H1 (cell line): Measurements from ENCODE around the gene SNRPD3. TPM values are rescaled to one million over a fixed set of nuclear protein-coding genes. Genes with fewer than 3 reads are reported as not detected.

Experiments
- CTCF ChIA-PET: fragments of 300-600 bp; sonication (Branson Sonifier 250); formaldehyde crosslinking; loops from one replicate; lab custom pipeline; 2021; ENCODE audit not compliant: partially characterized antibody; lab: Charles Lee
- POLR2A ChIA-PET: fragments of 300-600 bp; sonication (Branson Sonifier 250); formaldehyde crosslinking; loops from one replicate; lab custom pipeline; 2021; ENCODE audit warnings: inconsistent platforms; ENCODE audit not compliant: partially characterized antibody; lab: Charles Lee
- DNase-seq, 2 experiments: peaks; one replicate each; pipeline versions ENCODE4 v3.0.0 to v3.0.0-alpha.2; 2010 to 2022; ENCODE audit warnings: low spot score in 2 of 2, low read depth in 1 of 2, mixed read lengths in 1 of 2
- FAIRE-seq: peaks from 2 replicates; lab custom pipeline; 2011; peaks lifted over from hg19 to GRCh38; lab: Jason Lieb, UNC
- H2AFZ ChIP-seq: 2 replicates; pipeline ENCODE4 v1.8.1; 2012; ENCODE audit warnings: low read length, inconsistent platforms
- H2AK5ac ChIP-seq: 2 replicates; pipeline ENCODE4 v1.6.1; 2013; ENCODE audit warnings: low read depth, low read length
- H2BK120ac ChIP-seq: replicated peaks from 2 replicates; pipeline ENCODE3; 2013; ENCODE audit warnings: low read depth, low read length, inconsistent platforms
- H2BK12ac ChIP-seq: 2 replicates; pipeline ENCODE4 v1.6.1; 2013; ENCODE audit warnings: low read depth, low read length
- H2BK15ac ChIP-seq: 2 replicates; pipeline ENCODE4 v1.6.1; 2013; ENCODE audit warnings: low read length
- H2BK20ac ChIP-seq: 2 replicates; pipeline ENCODE4 v1.6.1; 2013; ENCODE audit warnings: low read length
- H2BK5ac ChIP-seq: 2 replicates; pipeline ENCODE4 v1.6.1; 2013; ENCODE audit warnings: low read depth, low read length
- H3K14ac ChIP-seq: 2 replicates; pipeline ENCODE4 v1.6.1; 2013; ENCODE audit warnings: inconsistent platforms; ENCODE audit not compliant: insufficient read length
- H3K18ac ChIP-seq: 2 replicates; pipeline ENCODE4 v1.6.1; 2013; ENCODE audit warnings: low read length; ENCODE audit errors: extremely low read depth
- H3K23ac ChIP-seq: 2 replicates; pipeline ENCODE4 v1.6.1; 2013; ENCODE audit warnings: inconsistent platforms; ENCODE audit not compliant: insufficient read length
- H3K23me2 ChIP-seq: 2 replicates; pipeline ENCODE4 v1.6.1; 2013; ENCODE audit warnings: low read depth, low read length
- H3K27ac ChIP-seq: 2 replicates; pipeline ENCODE4 v1.6.1; 2011; ENCODE audit warnings: low read depth, low read length, inconsistent platforms
- H3K27me3 ChIP-seq, 4 experiments: replicated peaks in 1 of 4; 1 replicate in 1 of 4; 2 replicates in 3 of 4; pipeline versions ENCODE4 v1.6.1 to v1.8.1; 2011 to 2013; ENCODE audit warnings: low read length in 3 of 4, mild to moderate bottlenecking in 3 of 4, inconsistent platforms in 2 of 4, mixed read lengths in 2 of 4, moderate library complexity in 1 of 4; ENCODE audit not compliant: control insufficient read depth in 3 of 4, insufficient read depth in 3 of 4; ENCODE audit errors: extremely low read depth in 1 of 4
- H3K36me3 ChIP-seq, 4 experiments: 2 replicates each; pipeline versions ENCODE4 v1.6.1 to v1.8.1; 2011 to 2013; ENCODE audit warnings: mild to moderate bottlenecking in 4 of 4, low read length in 3 of 4, moderate library complexity in 2 of 4, control low read depth in 1 of 4, inconsistent platforms in 1 of 4; ENCODE audit not compliant: insufficient read depth in 4 of 4, control insufficient read depth in 2 of 4
- H3K4ac ChIP-seq: replicated peaks from 2 replicates; pipeline ENCODE3; 2013; ENCODE audit warnings: low read length, low read depth, mixed read lengths, inconsistent platforms; ENCODE audit not compliant: insufficient read length
- H3K4me1 ChIP-seq, 4 experiments: replicated peaks in 1 of 4; 1 replicate in 1 of 4; 2 replicates in 3 of 4; pipeline versions ENCODE4 v1.6.1 to v1.8.1; 2011 to 2013; ENCODE audit warnings: low read length in 3 of 4, inconsistent platforms in 2 of 4, mixed read lengths in 1 of 4; ENCODE audit not compliant: insufficient read depth in 4 of 4, control insufficient read depth in 3 of 4
- H3K4me2 ChIP-seq, 2 experiments: 2 replicates each; pipeline versions ENCODE4 v1.6.1 to v1.8.1; 2011 to 2013; ENCODE audit warnings: low read depth in 2 of 2, low read length in 2 of 2, control low read depth in 1 of 2, inconsistent platforms in 1 of 2, mild to moderate bottlenecking in 1 of 2; ENCODE audit not compliant: insufficient read depth in 1 of 2
- H3K4me3 ChIP-seq, 4 experiments: fragments of 200-600, 300-600 bp in 1 of 4; sonication (generic), shearing (Covaris generic), sonication (Bioruptor Twin) in 1 of 4; 2 replicates each; pipeline versions ENCODE4 v1.5.1 to v1.8.1; 2011 to 2016; ENCODE audit warnings: low read length in 4 of 4, low read depth in 3 of 4, control low read depth in 2 of 4, inconsistent platforms in 2 of 4, mild to moderate bottlenecking in 2 of 4, mixed read lengths in 1 of 4, moderate library complexity in 1 of 4; ENCODE audit not compliant: insufficient read depth in 2 of 4; ENCODE audit errors: extremely low read depth in 1 of 4
- H3K56ac ChIP-seq: replicated peaks from 2 replicates; pipeline ENCODE3; 2013; ENCODE audit warnings: low read depth, mild to moderate bottlenecking, mixed read lengths, low read length, inconsistent platforms; ENCODE audit not compliant: insufficient read length
- H3K79me1 ChIP-seq: 2 replicates; pipeline ENCODE4 v1.6.1; 2013; ENCODE audit warnings: low read depth, low read length, control low read depth
- H3K79me2 ChIP-seq, 2 experiments: 2 replicates each; pipeline versions ENCODE4 v1.6.1 to v1.8.1; 2012 to 2013; ENCODE audit warnings: low read length in 2 of 2, mild to moderate bottlenecking in 2 of 2, inconsistent platforms in 1 of 2; ENCODE audit not compliant: insufficient read depth in 2 of 2, control insufficient read depth in 1 of 2
- H3K9ac ChIP-seq, 4 experiments: replicated peaks in 1 of 4; 1 replicate in 1 of 4; 2 replicates in 3 of 4; pipeline versions ENCODE4 v1.6.1 to v1.8.1; 2011 to 2013; ENCODE audit warnings: low read depth in 3 of 4, low read length in 3 of 4, control low read depth in 2 of 4, mild to moderate bottlenecking in 2 of 4, moderate library complexity in 2 of 4, inconsistent platforms in 1 of 4; ENCODE audit errors: extremely low read depth in 1 of 4
- H3K9me3 ChIP-seq, 2 experiments: 2 replicates each; pipeline versions ENCODE4 v1.6.1 to v1.8.1; 2012 to 2013; ENCODE audit warnings: mild to moderate bottlenecking in 2 of 2, moderate library complexity in 2 of 2, control low read depth in 1 of 2, inconsistent platforms in 1 of 2, low read depth in 1 of 2, low read length in 1 of 2, mixed read lengths in 1 of 2; ENCODE audit not compliant: insufficient read depth in 2 of 2
- H4K20me1 ChIP-seq, 2 experiments: replicated peaks in 1 of 2; 2 replicates each; pipeline versions ENCODE3 to v1.8.1; 2011 to 2013; ENCODE audit warnings: inconsistent platforms in 2 of 2, low read length in 2 of 2, mild to moderate bottlenecking in 1 of 2; ENCODE audit not compliant: insufficient read depth in 2 of 2, control insufficient read depth in 1 of 2
- H4K5ac ChIP-seq: 2 replicates; pipeline ENCODE4 v1.6.1; 2013; ENCODE audit warnings: low read length, low read depth, mixed read lengths, inconsistent platforms; ENCODE audit not compliant: insufficient read length
- H4K8ac ChIP-seq: 2 replicates; pipeline ENCODE4 v1.8.0; 2013; ENCODE audit warnings: mild to moderate bottlenecking, moderate library complexity, low read length, inconsistent platforms; ENCODE audit not compliant: insufficient read depth; ENCODE audit errors: extremely low read depth
- H4K91ac ChIP-seq: replicated peaks from 2 replicates; pipeline ENCODE3; 2013; ENCODE audit warnings: low read length, mixed read lengths, inconsistent platforms; ENCODE audit not compliant: insufficient read length
- CBX8 ChIP-seq: fragments of 300-800, 300-1000 bp; sonication (generic); IDR thresholded peaks from 2 replicates; pipeline ENCODE4 v1.7.1; 2016; ENCODE audit warnings: low read depth, low read length, borderline replicate concordance
- CTBP2 ChIP-seq: IDR thresholded peaks from 2 replicates; pipeline ENCODE4 v1.7.0; 2011; ENCODE audit warnings: borderline replicate concordance, mild to moderate bottlenecking, moderate library complexity, mixed read lengths, low read length; ENCODE audit not compliant: insufficient read depth, insufficient read length
- HDAC2 ChIP-seq, 2 experiments: fragments of 300-600 bp in 1 of 2; sonication (generic) in 1 of 2; IDR thresholded peaks; 2 replicates each; pipeline ENCODE4 v1.6.1; 2011 to 2012; ENCODE audit warnings: low read depth in 2 of 2, low read length in 2 of 2, mild to moderate bottlenecking in 2 of 2, moderate library complexity in 2 of 2, borderline replicate concordance in 1 of 2, inconsistent platforms in 1 of 2
- MAFK ChIP-seq: IDR thresholded peaks from 2 replicates; pipeline ENCODE4 v1.6.1; 2012; ENCODE audit warnings: low read depth, mild to moderate bottlenecking, improper control_type of control experiment, low read length
- RXRA ChIP-seq: IDR thresholded peaks from 2 replicates; pipeline ENCODE4 v1.6.1; 2011; ENCODE audit warnings: low read depth, mild to moderate bottlenecking, low read length, moderate library complexity; ENCODE audit not compliant: insufficient read depth
- SRF ChIP-seq: IDR thresholded peaks from 2 replicates; pipeline ENCODE4 v1.6.1; 2011; ENCODE audit warnings: mild to moderate bottlenecking, low read depth, low read length, moderate library complexity
- ZNF274 ChIP-seq: IDR thresholded peaks from 2 replicates; pipeline ENCODE4 v1.7.0; 2012; ENCODE audit warnings: low read length, borderline replicate concordance; ENCODE audit errors: extremely low read depth
- WGBS, 2 experiments: shearing (Covaris generic) in 1 of 2; methylation state at CpG; one replicate each; pipeline versions ENCODE4 v1.1.6 to v1.1.7; 2013 to 2015; ENCODE audit warnings: low lambda C conversion rate in 2 of 2, mixed read lengths in 2 of 2, inconsistent platforms in 1 of 2, low coverage in 1 of 2, missing lambda C conversion rate in 1 of 2; ENCODE audit not compliant: insufficient replicate concordance in 2 of 2, insufficient coverage in 1 of 2, insufficient read length in 1 of 2; ENCODE audit errors: extremely low coverage in 1 of 2, missing lambda C conversion rate in 1 of 2; 5-methylcytosine and 5-hydroxymethylcytosine counted together
- polyA plus RNA-seq, 7 experiments: library from polyadenylated mRNA; depleted of rRNA in 3 of 7; stranded (reverse) in 5 of 7; unstranded in 2 of 7; fragments of >200 nt in 5 of 7; fragments of 200-250 nt in 2 of 7; gene quantifications; 1 replicate in 5 of 7; 2 replicates in 1 of 7; 4 replicates in 1 of 7; pipeline versions ENCODE4 v1.2.1 to v1.2.3, GENCODE V29; 2011 to 2013; ENCODE audit warnings: missing spikeins in 2 of 7, mixed read lengths in 2 of 7
- total RNA-seq: library from RNA; stranded (reverse); fragmentation: NEBNext Ultra II Directional; extraction: Animal tissue kit (Norgen Biotek cat#: 25700); gene quantifications from 2 replicates; pipeline ENCODE4 v1.2.1, GENCODE V29; 2021

The SNRPD3 gene
- total and polyA plus RNA-seq, 2 of the 8 experiments (the other 6 are each of a cell fraction or from before 2014, with no cell fraction given): 200 to 455 TPM

GRCh38 chr22:24563246-24563645 is 7.4 kb downstream of the SNRPD3 start:
- H3K23ac ChIP-seq: no peak overlapping the region
- no peak overlapping the region for H3K4me2 ChIP-seq
- no peak overlapping the region for H3K9ac ChIP-seq
- no peak overlapping the region for H2BK20ac ChIP-seq
- FAIRE-seq (no peak), DNase-seq (no peak)
- H4K20me1 ChIP-seq: peaks cover 22 to 44% of the 10 kb centered on the region in 2 experiments
- H3K56ac ChIP-seq: no peak overlapping the region
- ChIA-PET POLR2A (interaction anchor here (0.7 to 9.0 kb wide), 5 partner anchors 8 to 29 kb away, joined by 3 to 91 read pairs (median 21); partner anchors contain the start of genes GUCD1, LRRC75B and SNRPD3), CTCF (interaction anchor here (0.9 kb wide), 1 partner anchor 13 kb away, joined by 3 read pairs; no protein-coding TSS in a partner anchor)
- no peak overlapping the region for H2AK5ac ChIP-seq
- TF ChIP-seq ZNF274: no peak
- TF ChIP-seq HDAC2 (IDR thresholded peaks at IDR 0.05; ENCODE audit: borderline replicate concordance in 1 of 2, low read depth in 2 of 2, low read length in 2 of 2): no peak
- TF ChIP-seq RXRA: no peak
- TF ChIP-seq CTBP2: no peak
- no peak for TF ChIP-seq MAFK
- no peak for TF ChIP-seq SRF
- TF ChIP-seq CBX8: no peak
- H2BK120ac ChIP-seq: no peak overlapping the region
- H3K27ac ChIP-seq: no peak overlapping the region
- H4K91ac ChIP-seq: no peak overlapping the region
- H2AFZ ChIP-seq: no peak overlapping the region
- WGBS, 2 experiments: 92% methylated on average over 2 of the region's 2 CpGs; no CpG with 5 or more reads in 1 of the 2 experiments
- no peaks in the 10 kb centered on the region for H3K4me1 ChIP-seq
- no peak overlapping the region for H4K5ac ChIP-seq
- H2BK15ac ChIP-seq: no peak overlapping the region
- no peak overlapping the region for H2BK5ac ChIP-seq
- H4K8ac ChIP-seq: no peak overlapping the region
- H3K18ac ChIP-seq: no peak overlapping the region
- H3K27me3 ChIP-seq: no peaks in the 10 kb centered on the region
- peaks cover 25% of the 10 kb centered on the region for H3K79me1 ChIP-seq
- H3K23me2 ChIP-seq: no peaks in the 10 kb centered on the region
- H3K4ac ChIP-seq: no peak overlapping the region
- H3K36me3 ChIP-seq: peaks cover 17 to 65% (median 46%) of the 10 kb centered on the region in 4 experiments
- H3K14ac ChIP-seq: no peak overlapping the region
- peaks cover 59 to 89% of the 10 kb centered on the region in 2 experiments for H3K79me2 ChIP-seq
- no peak overlapping the region for H3K4me3 ChIP-seq
- no peak overlapping the region for H2BK12ac ChIP-seq
- no peaks in the 10 kb centered on the region for H3K9me3 ChIP-seq
